Gastroesophageal sphincter (tissue), 4 donors: ENCODE results near the gene SEL1L. TPM values are rescaled to one million over a fixed set of nuclear protein-coding genes. Genes with fewer than 3 reads are reported as not detected.
"Not testable (repeated sequence)": the region's sequence is repeated elsewhere in the genome, so short reads cannot be mapped to it uniquely, and the experiment has no call there.

ENCODE experiments used
- ATAC-seq: fragments of 150-250 bp; one replicate; pipeline ENCODE4 v1.9.1; 2016; ENCODE audit warnings: mild to moderate bottlenecking, moderate library complexity
- H3K27ac ChIP-seq, 4 donors: fragments of 200-600 bp; sonication (generic) in 3 of 4; 1 replicate in 3 of 4; 2 replicates in 1 of 4; pipeline ENCODE4 v1.5.1; 2016 to 2019
- H3K27me3 ChIP-seq: fragments of 200-600 bp; sonication (generic); one replicate; pipeline ENCODE4 v1.5.1; 2019
- H3K36me3 ChIP-seq, 2 donors: fragments of 200-600 bp; sonication (generic); one replicate each; pipeline ENCODE4 v1.5.1; 2019; ENCODE audit warnings: control low read depth in 1 of 2
- H3K4me1 ChIP-seq, 3 donors: fragments of 200-600 bp; sonication (generic); 1 replicate in 2 of 3; 2 replicates in 1 of 3; pipeline ENCODE4 v1.5.1; 2016 to 2019; ENCODE audit warnings: control low read depth in 2 of 3
- H3K4me3 ChIP-seq, 2 donors: fragments of 200-600 bp; sonication (generic); one replicate each; pipeline ENCODE4 v1.5.1; 2019; ENCODE audit warnings: mild to moderate bottlenecking in 1 of 2, moderate library complexity in 1 of 2
- H3K9me3 ChIP-seq, 3 donors: fragments of 200-600 bp; sonication (generic); one replicate each; pipeline ENCODE4 v1.5.1; 2017 to 2019; ENCODE audit warnings: control low read depth in 2 of 3
- EP300 ChIP-seq: sonication (generic); formaldehyde crosslinking; IDR thresholded peaks from one replicate; pipeline ENCODE4 v1.6.1; 2017; ENCODE audit warnings: antibody characterized with exemption, mild to moderate bottlenecking
- POLR2A ChIP-seq, 2 donors: fragments of 450-650 bp; IDR thresholded peaks; one replicate each; pipeline ENCODE4 v1.6.1; 2017; ENCODE audit warnings: antibody characterized with exemption in 2 of 2, mild to moderate bottlenecking in 2 of 2, moderate library complexity in 1 of 2
- POLR2AphosphoS5 ChIP-seq: sonication (generic); formaldehyde crosslinking; IDR thresholded peaks from one replicate; pipeline ENCODE4 v1.6.1; 2017; ENCODE audit warnings: antibody characterized with exemption
- WGBS, 2 donors: methylation state at CpG; one replicate each; pipeline ENCODE4 v1.1.5; 2018; ENCODE audit warnings: low coverage in 1 of 2; 5-methylcytosine and 5-hydroxymethylcytosine counted together
- total RNA-seq, 4 donors: library from RNA; depleted of rRNA; stranded (reverse); fragments of >200 nt; gene quantifications; one replicate each; pipeline ENCODE4 v1.1.0, GENCODE V29; 2016
- TF ChIP-seq, protein P1 (sequence below), 4 experiments: fragments of 200-600 bp in 2 of 4; fragments of 450-650 bp in 2 of 4; sonication (generic) in 1 of 4; IDR thresholded peaks; one replicate each; pipeline ENCODE4 v1.5.1; 2017 to 2019; ENCODE audit warnings: antibody characterized with exemption in 4 of 4, mild to moderate bottlenecking in 2 of 4, moderate library complexity in 2 of 4

Gene SEL1L
- total RNA-seq, 4 donors from 2014 or later: 53.7 to 82.8 (median 71.6) TPM

DNA sequence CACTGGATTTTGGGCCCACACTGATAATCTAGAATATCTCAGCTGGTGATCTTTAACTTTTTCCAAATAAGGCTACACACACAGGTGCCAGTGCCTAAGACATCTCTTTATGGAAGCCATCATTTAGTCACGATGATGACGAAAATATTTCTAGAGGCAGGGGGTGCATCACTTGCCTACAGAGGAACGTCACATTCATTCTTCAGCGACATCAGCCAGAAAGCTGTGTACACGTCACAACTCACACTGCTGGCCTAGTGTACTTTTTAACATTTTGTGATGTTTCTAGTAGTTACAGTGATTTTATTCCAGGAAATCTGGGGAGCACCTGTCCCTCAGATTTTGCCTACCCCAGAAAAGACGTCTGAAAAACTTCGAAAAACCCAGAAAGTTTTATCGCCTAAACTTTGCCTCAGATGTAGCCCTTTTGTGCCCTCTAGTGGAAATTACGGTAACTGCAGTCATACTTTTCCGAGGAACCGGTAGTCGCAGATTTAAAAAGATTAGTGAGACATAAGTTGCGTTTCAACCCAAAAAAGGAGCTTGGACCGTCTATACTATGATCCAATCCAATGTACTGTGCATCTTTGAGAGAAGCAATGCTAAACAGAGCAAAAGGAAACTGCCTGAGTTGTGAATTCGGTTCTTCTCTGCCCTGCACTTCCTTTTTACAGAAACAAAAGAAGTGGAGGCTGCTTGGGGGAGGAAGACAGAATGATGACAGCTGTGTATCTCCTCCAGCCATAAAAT lies 69.2 kb downstream of the SEL1L start:
- no peak for ATAC-seq
- Histone ChIP-seq H3K36me3 (no peaks in the 10 kb centered on the region), H3K27me3 (no peaks in the 10 kb centered on the region), H3K4me1 (peaks cover 0 to 11% (median 0%) of the 10 kb centered on the region in 3 donors), H3K4me3 (peak overlapping the region; percentile 39 to 46), H3K9me3 (no peaks in the 10 kb centered on the region), H3K27ac (peak overlapping the region in 2 of 4 donors; percentile 27 to 41)
- TF ChIP-seq, protein P1, sequence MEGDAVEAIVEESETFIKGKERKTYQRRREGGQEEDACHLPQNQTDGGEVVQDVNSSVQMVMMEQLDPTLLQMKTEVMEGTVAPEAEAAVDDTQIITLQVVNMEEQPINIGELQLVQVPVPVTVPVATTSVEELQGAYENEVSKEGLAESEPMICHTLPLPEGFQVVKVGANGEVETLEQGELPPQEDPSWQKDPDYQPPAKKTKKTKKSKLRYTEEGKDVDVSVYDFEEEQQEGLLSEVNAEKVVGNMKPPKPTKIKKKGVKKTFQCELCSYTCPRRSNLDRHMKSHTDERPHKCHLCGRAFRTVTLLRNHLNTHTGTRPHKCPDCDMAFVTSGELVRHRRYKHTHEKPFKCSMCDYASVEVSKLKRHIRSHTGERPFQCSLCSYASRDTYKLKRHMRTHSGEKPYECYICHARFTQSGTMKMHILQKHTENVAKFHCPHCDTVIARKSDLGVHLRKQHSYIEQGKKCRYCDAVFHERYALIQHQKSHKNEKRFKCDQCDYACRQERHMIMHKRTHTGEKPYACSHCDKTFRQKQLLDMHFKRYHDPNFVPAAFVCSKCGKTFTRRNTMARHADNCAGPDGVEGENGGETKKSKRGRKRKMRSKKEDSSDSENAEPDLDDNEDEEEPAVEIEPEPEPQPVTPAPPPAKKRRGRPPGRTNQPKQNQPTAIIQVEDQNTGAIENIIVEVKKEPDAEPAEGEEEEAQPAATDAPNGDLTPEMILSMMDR (IDR thresholded peaks at IDR 0.05): peak; percentile 85 to 90 (median 87)
- no peak for TF ChIP-seq EP300
- 10 to 22% methylated on average over 11 to 15 of the region's 15 CpGs for WGBS, 2 donors

DNA sequence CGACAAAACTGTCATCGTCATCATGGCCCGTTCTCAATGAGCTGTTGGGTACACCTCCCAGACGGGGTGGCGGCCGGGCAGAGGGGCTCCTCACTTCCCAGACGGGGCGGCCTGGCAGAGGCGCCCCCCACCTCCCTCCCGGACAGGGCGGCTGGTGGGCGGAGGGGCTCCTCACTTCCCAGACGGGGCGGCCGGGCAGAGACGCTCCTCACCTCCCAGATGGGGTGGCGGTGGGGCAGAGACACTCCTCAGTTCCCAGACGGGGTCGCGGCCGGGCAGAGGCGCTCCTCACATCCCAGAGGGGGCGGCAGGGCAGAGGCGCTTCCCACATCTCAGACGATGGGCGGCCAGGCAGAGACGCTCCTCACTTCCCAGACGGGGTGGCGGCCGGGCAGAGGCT lies 71.3 kb downstream of the SEL1L start:
- H3K27ac ChIP-seq, H3K4me3 ChIP-seq, H3K36me3 ChIP-seq, ATAC-seq, H3K9me3 ChIP-seq, H3K27me3 ChIP-seq: not testable (repeated sequence)
- peaks cover 0 to 11% (median 0%) of the 10 kb centered on the region in 3 donors for H3K4me1 ChIP-seq
- 90% methylated on average over 2 of the region's 30 CpGs; no CpG with 5 or more reads in 1 of the 2 donors for WGBS, 2 donors

GRCh38 chr14:81459912-81460311 lies 73.7 kb downstream of the SEL1L start:
- no peaks in the 10 kb centered on the region for H3K9me3 ChIP-seq
- no peaks in the 10 kb centered on the region for H3K27me3 ChIP-seq
- 80 to 96% methylated on average over 3 to 4 of the region's 4 CpGs for WGBS, 2 donors
- H3K36me3 ChIP-seq: no peaks in the 10 kb centered on the region
- no peak overlapping the region for H3K4me3 ChIP-seq
- H3K4me1 ChIP-seq: peaks cover 0 to 7% (median 0%) of the 10 kb centered on the region in 3 donors
- H3K27ac ChIP-seq: no peak overlapping the region
- no peak for ATAC-seq
- no peak for TF ChIP-seq POLR2AphosphoS5
- TF ChIP-seq, protein P1 (IDR thresholded peaks at IDR 0.05): no peak

DNA sequence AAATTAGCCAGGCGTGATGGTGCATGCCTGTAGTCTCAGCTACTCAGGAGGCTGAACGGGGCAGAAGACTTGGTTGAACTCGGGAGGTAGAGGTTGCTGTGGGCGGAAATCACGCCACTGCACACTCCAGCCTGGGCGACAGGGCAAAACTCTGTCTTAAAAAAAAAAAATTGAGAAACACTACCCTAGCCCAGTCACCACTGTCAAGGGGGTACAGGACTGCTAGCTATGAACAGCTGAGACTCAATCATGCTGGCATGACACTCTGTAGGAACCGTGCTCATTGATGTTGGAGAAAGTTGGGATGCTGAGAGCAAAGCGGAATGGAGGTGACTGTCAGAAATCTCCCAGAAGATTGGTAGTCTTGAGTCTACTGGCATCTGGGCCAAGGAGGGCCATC lies 75.3 kb downstream of the SEL1L start:
- no peak overlapping the region for H3K27ac ChIP-seq
- H3K9me3 ChIP-seq: no peaks in the 10 kb centered on the region
- 95 to 100% methylated on average over 5 to 8 of the region's 8 CpGs for WGBS, 2 donors
- no peak for TF ChIP-seq POLR2A (IDR thresholded peaks at IDR 0.05)
- TF ChIP-seq, protein P1 (IDR thresholded peaks at IDR 0.05): no peak
- TF ChIP-seq EP300: no peak
- TF ChIP-seq POLR2AphosphoS5: no peak
- no peaks in the 10 kb centered on the region for H3K36me3 ChIP-seq
- no peaks in the 10 kb centered on the region for H3K4me1 ChIP-seq
- no peaks in the 10 kb centered on the region for H3K27me3 ChIP-seq
- H3K4me3 ChIP-seq: no peak overlapping the region
- ATAC-seq: no peak

DNA sequence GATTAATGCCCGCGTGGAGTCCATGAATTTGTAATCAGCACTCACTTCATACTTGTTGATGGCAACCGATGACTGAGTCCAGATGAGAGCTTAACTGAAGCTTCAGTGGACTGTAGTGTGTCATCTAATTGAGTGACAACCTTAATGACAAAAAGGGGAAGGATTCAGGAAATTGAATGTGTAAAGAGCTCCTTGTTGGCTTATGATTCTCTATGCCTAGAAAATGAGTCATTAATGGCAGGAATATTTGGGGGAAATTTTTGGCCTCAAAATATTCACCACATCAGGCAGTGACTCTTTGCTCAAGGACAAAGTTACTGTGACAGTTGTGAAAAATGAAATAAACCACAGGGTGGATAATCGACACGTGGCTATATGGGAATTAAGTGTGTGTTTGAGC lies 78.3 kb downstream of the SEL1L start:
- 58 to 79% methylated on average over 3 to 5 of the region's 5 CpGs for WGBS, 2 donors
- no peaks in the 10 kb centered on the region for H3K9me3 ChIP-seq
- TF ChIP-seq EP300 (no peak), POLR2AphosphoS5 (no peak)
- H3K27me3 ChIP-seq: peaks cover 6% of the 10 kb centered on the region
- peaks cover 0 to 7% (median under 1%) of the 10 kb centered on the region in 3 donors for H3K4me1 ChIP-seq
- ATAC-seq: no peak
- no peaks in the 10 kb centered on the region for H3K36me3 ChIP-seq
- H3K4me3 ChIP-seq: no peak overlapping the region
- H3K27ac ChIP-seq: no peak overlapping the region

DNA sequence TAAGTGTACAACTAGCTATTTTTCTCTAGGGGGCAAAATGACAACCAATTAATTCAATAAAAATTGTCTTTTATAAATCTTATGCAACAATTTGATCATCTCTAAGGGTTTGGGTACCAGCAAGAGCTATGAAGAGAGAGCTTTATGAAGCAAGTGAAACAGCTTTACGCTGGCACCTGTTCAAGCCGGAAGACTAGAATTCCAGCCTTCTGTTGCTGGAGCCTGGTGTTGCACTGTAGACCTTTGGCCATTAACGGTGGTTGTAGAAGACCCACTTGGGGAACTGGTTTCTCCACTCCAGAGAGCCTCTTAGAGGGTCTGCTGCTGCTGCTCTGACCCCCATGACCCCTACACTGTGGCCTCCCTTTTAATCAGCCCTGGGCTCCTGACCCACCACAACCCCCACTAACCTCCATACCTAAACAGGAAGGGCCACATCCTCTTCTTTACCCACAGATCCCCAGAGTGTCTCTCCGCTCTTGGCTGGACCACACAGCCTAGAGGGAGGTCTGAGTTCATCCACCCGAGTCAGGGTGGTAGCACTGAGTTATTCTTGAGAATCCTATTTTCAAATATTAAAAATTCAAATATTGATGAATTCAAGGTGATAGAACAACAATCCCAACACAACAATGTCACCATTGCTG lies 79.0 kb downstream of the SEL1L start:
- H3K36me3 ChIP-seq: no peaks in the 10 kb centered on the region
- H3K4me1 ChIP-seq: peaks cover 0 to 14% (median 4%) of the 10 kb centered on the region in 3 donors
- H3K9me3 ChIP-seq: no peaks in the 10 kb centered on the region
- peaks cover 13% of the 10 kb centered on the region for H3K27me3 ChIP-seq
- H3K4me3 ChIP-seq: no peak overlapping the region
- WGBS, 2 donors: 83 to 94% methylated on average over 3 to 5 of the region's 5 CpGs
- no peak for ATAC-seq
- H3K27ac ChIP-seq: no peak overlapping the region
- TF ChIP-seq POLR2A (IDR thresholded peaks at IDR 0.05): no peak
- no peak for TF ChIP-seq EP300
- TF ChIP-seq POLR2AphosphoS5: no peak
- TF ChIP-seq, protein P1 (IDR thresholded peaks at IDR 0.05): no peak
